ENCODE data around the gene RFNG.
A peak's percentile ranks its signal among the peaks of the same experiment; 100 is the strongest.

RFNG gene

DNA sequence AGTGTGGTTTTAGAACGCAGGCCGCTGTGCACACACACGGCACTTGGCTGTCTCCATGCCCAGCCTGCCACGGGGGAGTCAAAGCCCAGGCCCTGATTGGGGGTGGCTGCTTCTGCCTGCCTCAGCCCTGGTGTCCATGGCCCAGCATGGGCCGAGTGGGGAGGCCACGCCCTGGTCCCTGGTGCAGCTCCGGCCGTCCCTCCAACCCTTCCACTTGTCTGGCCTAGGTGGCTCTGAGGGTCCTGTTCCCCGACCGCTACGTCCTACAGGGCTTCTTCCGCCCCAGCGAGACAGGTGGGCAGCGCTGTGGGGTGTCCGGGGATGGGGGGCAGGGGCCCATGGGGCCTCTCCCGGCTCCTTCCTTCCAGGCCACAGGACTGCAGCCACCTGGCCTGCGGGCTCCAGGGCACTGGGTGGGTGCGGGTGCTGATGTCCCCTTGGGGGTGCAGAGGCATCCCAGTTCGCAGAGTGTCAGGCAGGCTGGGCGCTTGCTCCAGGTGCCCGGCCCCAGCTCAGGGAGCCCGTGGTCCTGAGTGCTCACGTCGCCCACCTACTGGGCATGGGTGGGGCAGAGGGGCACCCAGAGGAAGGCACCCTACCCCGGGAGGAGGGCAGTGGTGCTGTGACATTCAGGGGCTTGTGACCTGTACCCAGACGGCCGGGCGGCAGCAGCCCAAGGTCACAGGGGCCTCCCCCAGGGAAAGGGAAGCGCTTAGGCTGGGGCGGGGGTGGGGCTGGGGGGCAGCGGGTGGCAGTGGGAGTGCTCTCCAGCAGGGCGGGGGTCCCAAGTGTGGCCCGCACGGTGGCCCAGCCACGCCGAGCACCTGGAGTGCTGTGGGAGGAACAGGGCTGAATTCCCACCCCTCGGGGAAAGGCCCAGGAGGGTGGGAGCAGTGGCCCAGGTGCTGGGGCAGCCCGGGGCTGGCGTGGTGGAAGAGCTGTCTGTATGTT is 40.8 kb downstream of the RFNG start:
- WGBS (ENCODE audit: insufficient coverage) = 96% methylated on average over 32 of the region's 39 CpGs
- POLR2A ChIA-PET = no interaction called here
- CTCF ChIA-PET = interaction anchor here (1.0 to 5.2 kb wide), 4 partner anchors 9 to 52 kb away, joined by 3 to 30 read pairs (median 4); partner anchors contain the start of genes CENPX and LRRC45
- Histone ChIP-seq H3K4me3 (ENCODE audit: control insufficient read depth in 1 of 7, extremely low read depth in 1 of 7, insufficient read depth in 4 of 7, low read depth in 2 of 7, low read length in 6 of 7) (no peak overlapping the region), H3K9me3 (ENCODE audit: control extremely low read depth in 1 of 5, control insufficient read depth in 4 of 5, insufficient read depth in 2 of 5, low read depth in 1 of 5, low read length in 4 of 5) (no peaks in the 10 kb centered on the region), H3K4me1 (ENCODE audit: control extremely low read depth in 1 of 4, control insufficient read depth in 4 of 4, insufficient read depth in 4 of 4, low read length in 3 of 4) (peaks cover 0 to 41% (median 35%) of the 10 kb centered on the region in 4 experiments), H3K27me3 (replicated peaks in 2 of 5; ENCODE audit: control insufficient read depth in 4 of 5, insufficient read depth in 5 of 5, low read length in 4 of 5) (no peaks in the 10 kb centered on the region), H3K36me3 (ENCODE audit: control insufficient read depth in 4 of 4, insufficient read depth in 4 of 4, low read length in 3 of 4) (peaks cover 0 to 2% (median 1%) of the 10 kb centered on the region in 4 experiments), H3K27ac (ENCODE audit: insufficient read depth in 1 of 2, low read depth in 1 of 2, low read length in 2 of 2, poor library complexity in 1 of 2, severe bottlenecking in 2 of 2) (no peak overlapping the region)
- no peak for DNase-seq

DNA sequence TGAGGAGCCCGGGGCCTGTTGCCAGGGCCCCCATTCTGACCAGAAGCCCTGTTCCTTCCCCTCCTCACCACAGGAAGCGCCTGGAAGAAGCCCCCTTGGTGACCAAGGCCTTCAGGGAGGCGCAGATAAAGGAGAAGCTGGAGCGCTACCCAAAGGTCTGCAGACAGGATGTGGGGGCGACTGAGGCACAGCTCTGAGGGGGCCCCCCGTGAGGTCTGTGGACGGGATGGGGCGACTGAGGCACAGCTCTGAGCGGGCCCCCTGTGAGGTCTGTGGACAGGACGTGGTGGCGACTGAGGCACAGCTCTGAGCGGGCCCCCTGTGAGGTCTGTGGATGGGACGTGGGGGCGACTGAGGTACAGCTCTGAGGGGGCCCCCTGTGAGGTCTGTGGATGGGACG is 42.2 kb downstream of the RFNG start:
- 74% methylated on average over 14 of the region's 15 CpGs for WGBS (ENCODE audit: insufficient coverage)

DNA sequence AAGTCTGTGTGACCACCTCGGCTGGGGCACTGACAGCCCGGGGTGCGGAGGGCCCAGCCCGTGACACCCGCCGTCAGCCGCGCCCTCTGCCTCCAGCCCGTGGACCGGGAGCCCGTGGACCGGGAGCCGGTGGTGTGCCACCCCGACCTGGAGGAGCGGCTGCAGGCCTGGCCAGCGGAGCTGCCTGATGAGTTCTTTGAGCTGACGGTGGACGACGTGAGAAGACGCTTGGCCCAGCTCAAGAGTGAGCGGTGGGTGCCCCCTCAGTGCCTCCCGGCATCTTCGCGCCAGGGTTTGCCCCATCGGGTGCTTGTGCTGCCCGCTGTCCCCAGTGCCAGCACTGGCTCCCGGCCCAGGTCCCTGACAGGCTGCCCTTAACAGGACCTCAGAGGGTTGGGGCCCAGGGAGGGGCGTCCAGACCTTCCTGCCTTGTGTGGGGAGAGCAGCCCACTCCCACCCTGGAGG is 42.6 kb downstream of the RFNG start:
- Histone ChIP-seq H3K4me1 (ENCODE audit: control extremely low read depth in 1 of 4, control insufficient read depth in 4 of 4, insufficient read depth in 4 of 4, low read length in 3 of 4) (peaks cover 0 to 47% (median 34%) of the 10 kb centered on the region in 4 experiments), H3K9me3 (ENCODE audit: control extremely low read depth in 1 of 5, control insufficient read depth in 4 of 5, insufficient read depth in 2 of 5, low read depth in 1 of 5, low read length in 4 of 5) (no peaks in the 10 kb centered on the region), H3K27ac (ENCODE audit: insufficient read depth in 1 of 2, low read depth in 1 of 2, low read length in 2 of 2, poor library complexity in 1 of 2, severe bottlenecking in 2 of 2) (no peak overlapping the region), H3K27me3 (replicated peaks in 2 of 5; ENCODE audit: control insufficient read depth in 4 of 5, insufficient read depth in 5 of 5, low read length in 4 of 5) (no peaks in the 10 kb centered on the region), H3K4me3 (ENCODE audit: control insufficient read depth in 1 of 7, extremely low read depth in 1 of 7, insufficient read depth in 4 of 7, low read depth in 2 of 7, low read length in 6 of 7) (no peak overlapping the region), H3K36me3 (ENCODE audit: control insufficient read depth in 4 of 4, insufficient read depth in 4 of 4, low read length in 3 of 4) (peaks cover 0 to 2% (median 1%) of the 10 kb centered on the region in 4 experiments)
- ChIA-PET CTCF (interaction anchor here (0.7 to 5.2 kb wide), 6 partner anchors 12 to 135 kb away, joined by 3 to 30 read pairs (median 4); partner anchors contain the start of genes CENPX and LRRC45), POLR2A (no interaction called here)
- no peak for DNase-seq
- 91% methylated on average over 24 of the region's 28 CpGs for WGBS (ENCODE audit: insufficient coverage)

More for the DNA sequence above, 42.2 kb downstream of the RFNG start:
- no peaks in the 10 kb centered on the region for H3K27me3 ChIP-seq (replicated peaks in 2 of 5; ENCODE audit: control insufficient read depth in 4 of 5, insufficient read depth in 5 of 5, low read length in 4 of 5)
- ChIA-PET CTCF (interaction anchor here (0.7 to 5.2 kb wide), 6 partner anchors 12 to 136 kb away, joined by 3 to 30 read pairs (median 4); partner anchors contain the start of genes CENPX and LRRC45), POLR2A (no interaction called here)
- no peaks in the 10 kb centered on the region for H3K9me3 ChIP-seq (ENCODE audit: control extremely low read depth in 1 of 5, control insufficient read depth in 4 of 5, insufficient read depth in 2 of 5, low read depth in 1 of 5, low read length in 4 of 5)
- no peak overlapping the region for H3K27ac ChIP-seq (ENCODE audit: insufficient read depth in 1 of 2, low read depth in 1 of 2, low read length in 2 of 2, poor library complexity in 1 of 2, severe bottlenecking in 2 of 2)
- peak in 1 of 3 donors; percentile 21 for DNase-seq
- H3K36me3 ChIP-seq (ENCODE audit: control insufficient read depth in 4 of 4, insufficient read depth in 4 of 4, low read length in 3 of 4) = peaks cover 0 to 2% (median 1%) of the 10 kb centered on the region in 4 experiments
- H3K4me1 ChIP-seq (ENCODE audit: control extremely low read depth in 1 of 4, control insufficient read depth in 4 of 4, insufficient read depth in 4 of 4, low read length in 3 of 4) = peaks cover 0 to 47% (median 35%) of the 10 kb centered on the region in 4 experiments
- H3K4me3 ChIP-seq (ENCODE audit: control insufficient read depth in 1 of 7, extremely low read depth in 1 of 7, insufficient read depth in 4 of 7, low read depth in 2 of 7, low read length in 6 of 7) = no peak overlapping the region

- WGBS (ENCODE audit: insufficient coverage) = over 99% methylated on average over 12 of the region's 26 CpGs
- POLR2A ChIA-PET = no interaction called here
- no peak overlapping the region for H3K4me3 ChIP-seq (ENCODE audit: control insufficient read depth in 1 of 7, extremely low read depth in 1 of 7, insufficient read depth in 4 of 7, low read depth in 2 of 7, low read length in 6 of 7)
- H3K9me3 ChIP-seq (ENCODE audit: control extremely low read depth in 1 of 5, control insufficient read depth in 4 of 5, insufficient read depth in 2 of 5, low read depth in 1 of 5, low read length in 4 of 5) = no peaks in the 10 kb centered on the region
- H3K4me1 ChIP-seq (ENCODE audit: control extremely low read depth in 1 of 4, control insufficient read depth in 4 of 4, insufficient read depth in 4 of 4, low read length in 3 of 4) = peaks cover 0 to 44% (median 28%) of the 10 kb centered on the region in 4 experiments
- DNase-seq = no peak
- CTCF ChIA-PET = interaction anchor here (1.7 to 5.2 kb wide), 3 partner anchors 13 to 53 kb away, joined by 5 to 30 read pairs (median 5); partner anchors contain the start of genes CENPX and LRRC45
- no peaks in the 10 kb centered on the region for H3K27me3 ChIP-seq (replicated peaks in 2 of 5; ENCODE audit: control insufficient read depth in 4 of 5, insufficient read depth in 5 of 5, low read length in 4 of 5)
- no peak overlapping the region for H3K27ac ChIP-seq (ENCODE audit: insufficient read depth in 1 of 2, low read depth in 1 of 2, low read length in 2 of 2, poor library complexity in 1 of 2, severe bottlenecking in 2 of 2)
- H3K36me3 ChIP-seq (ENCODE audit: control insufficient read depth in 4 of 4, insufficient read depth in 4 of 4, low read length in 3 of 4) = peaks cover 0 to 2% (median 1%) of the 10 kb centered on the region in 4 experiments
Observed at GRCh38 chr17:82008258-82008940, 43.2 kb downstream of the RFNG start.

DNA sequence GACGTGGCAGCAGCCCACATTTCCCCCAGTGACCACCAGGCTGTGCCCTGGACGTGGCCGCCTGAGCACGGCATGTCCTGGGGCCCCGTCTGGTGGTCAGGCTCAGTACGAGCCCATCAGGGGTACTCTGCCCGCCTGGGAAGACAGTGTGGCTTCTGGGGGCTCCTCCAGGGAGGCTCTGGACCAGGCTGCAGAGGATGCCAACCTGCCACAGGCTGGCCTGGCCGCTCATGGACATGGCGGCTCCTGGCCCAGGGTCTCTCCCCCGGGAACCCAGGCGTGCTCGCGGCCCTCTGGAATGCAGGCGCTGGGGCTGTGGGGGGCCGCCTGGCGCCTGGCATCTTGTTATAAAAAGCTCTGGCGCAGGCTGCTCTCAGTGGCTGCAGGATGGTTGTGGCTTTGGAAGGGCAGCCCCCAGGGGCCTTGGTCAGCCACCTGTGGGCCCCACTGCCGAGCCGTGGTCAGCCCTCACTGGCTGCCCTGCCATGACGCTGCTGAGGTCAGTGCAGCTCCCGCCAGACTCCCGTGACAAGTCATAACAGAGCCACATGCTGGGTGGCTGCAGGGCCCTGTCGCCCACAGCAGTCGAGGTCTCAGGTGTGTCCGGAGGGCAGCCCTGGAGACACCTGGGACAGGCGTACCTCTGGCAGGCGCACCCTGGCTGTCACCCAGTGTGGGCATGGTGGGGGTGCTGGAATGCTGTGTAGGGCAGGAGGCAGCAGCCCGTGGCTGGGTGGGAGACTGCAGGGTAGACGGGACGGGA is 43.9 kb downstream of the RFNG start:
- Histone ChIP-seq H3K4me1 (ENCODE audit: control extremely low read depth in 1 of 4, control insufficient read depth in 4 of 4, insufficient read depth in 4 of 4, low read length in 3 of 4) (peaks cover 0 to 37% (median 22%) of the 10 kb centered on the region in 4 experiments), H3K27me3 (replicated peaks in 2 of 5; ENCODE audit: control insufficient read depth in 4 of 5, insufficient read depth in 5 of 5, low read length in 4 of 5) (no peaks in the 10 kb centered on the region), H3K36me3 (ENCODE audit: control insufficient read depth in 4 of 4, insufficient read depth in 4 of 4, low read length in 3 of 4) (peaks cover 0 to 2% (median 1%) of the 10 kb centered on the region in 4 experiments), H3K27ac (ENCODE audit: insufficient read depth in 1 of 2, low read depth in 1 of 2, low read length in 2 of 2, poor library complexity in 1 of 2, severe bottlenecking in 2 of 2) (no peak overlapping the region), H3K4me3 (ENCODE audit: control insufficient read depth in 1 of 7, extremely low read depth in 1 of 7, insufficient read depth in 4 of 7, low read depth in 2 of 7, low read length in 6 of 7) (no peak overlapping the region), H3K9me3 (ENCODE audit: control extremely low read depth in 1 of 5, control insufficient read depth in 4 of 5, insufficient read depth in 2 of 5, low read depth in 1 of 5, low read length in 4 of 5) (no peaks in the 10 kb centered on the region)
- POLR2A ChIA-PET = no interaction called here
- DNase-seq = no peak
- CTCF ChIA-PET = interaction anchor here (5.2 kb wide), 1 partner anchor 14 kb away, joined by 30 read pairs; the partner anchor contains the start of genes CENPX and LRRC45
- WGBS (ENCODE audit: insufficient coverage) = 95% methylated on average over 21 of the region's 30 CpGs

DNA sequence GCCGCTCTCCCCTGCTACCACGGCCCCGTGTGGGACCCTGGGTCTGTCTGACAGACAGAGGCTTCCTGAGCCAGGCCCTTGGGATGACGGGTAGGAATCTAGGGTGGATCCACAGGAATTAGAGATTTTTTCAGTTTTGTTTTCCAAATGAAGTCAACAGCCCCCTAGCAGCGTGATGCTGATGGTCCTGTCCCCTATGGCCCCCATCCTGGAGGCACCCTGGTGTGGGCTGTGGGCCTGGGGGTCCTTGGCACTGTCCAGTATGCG is 44.5 kb downstream of the RFNG start:
- CTCF ChIA-PET = interaction anchor here (0.6 to 5.2 kb wide), 2 partner anchors 14 to 32 kb away, joined by 3 to 30 read pairs; partner anchors contain the start of genes CENPX and LRRC45
- Histone ChIP-seq H3K4me1 (ENCODE audit: control extremely low read depth in 1 of 4, control insufficient read depth in 4 of 4, insufficient read depth in 4 of 4, low read length in 3 of 4) (peaks cover 0 to 31% (median 17%) of the 10 kb centered on the region in 4 experiments), H3K9me3 (ENCODE audit: control extremely low read depth in 1 of 5, control insufficient read depth in 4 of 5, insufficient read depth in 2 of 5, low read depth in 1 of 5, low read length in 4 of 5) (no peaks in the 10 kb centered on the region), H3K27ac (ENCODE audit: insufficient read depth in 1 of 2, low read depth in 1 of 2, low read length in 2 of 2, poor library complexity in 1 of 2, severe bottlenecking in 2 of 2) (no peak overlapping the region), H3K36me3 (ENCODE audit: control insufficient read depth in 4 of 4, insufficient read depth in 4 of 4, low read length in 3 of 4) (peaks cover 0 to 2% (median 1%) of the 10 kb centered on the region in 4 experiments), H3K27me3 (replicated peaks in 2 of 5; ENCODE audit: control insufficient read depth in 4 of 5, insufficient read depth in 5 of 5, low read length in 4 of 5) (no peaks in the 10 kb centered on the region), H3K4me3 (ENCODE audit: control insufficient read depth in 1 of 7, extremely low read depth in 1 of 7, insufficient read depth in 4 of 7, low read depth in 2 of 7, low read length in 6 of 7) (no peak overlapping the region)
- WGBS (ENCODE audit: insufficient coverage) = 100% methylated on average over 5 of the region's 6 CpGs
- POLR2A ChIA-PET = no interaction called here
- DNase-seq = no peak
